ENCODE measurements around the gene BAIAP2. TPM values are rescaled to one million over a fixed set of nuclear protein-coding genes. Genes with fewer than 3 reads are reported as not detected.

Gene BAIAP2
- total RNA-seq, 1 donor from 2014 or later: 80.3 TPM

DNA sequence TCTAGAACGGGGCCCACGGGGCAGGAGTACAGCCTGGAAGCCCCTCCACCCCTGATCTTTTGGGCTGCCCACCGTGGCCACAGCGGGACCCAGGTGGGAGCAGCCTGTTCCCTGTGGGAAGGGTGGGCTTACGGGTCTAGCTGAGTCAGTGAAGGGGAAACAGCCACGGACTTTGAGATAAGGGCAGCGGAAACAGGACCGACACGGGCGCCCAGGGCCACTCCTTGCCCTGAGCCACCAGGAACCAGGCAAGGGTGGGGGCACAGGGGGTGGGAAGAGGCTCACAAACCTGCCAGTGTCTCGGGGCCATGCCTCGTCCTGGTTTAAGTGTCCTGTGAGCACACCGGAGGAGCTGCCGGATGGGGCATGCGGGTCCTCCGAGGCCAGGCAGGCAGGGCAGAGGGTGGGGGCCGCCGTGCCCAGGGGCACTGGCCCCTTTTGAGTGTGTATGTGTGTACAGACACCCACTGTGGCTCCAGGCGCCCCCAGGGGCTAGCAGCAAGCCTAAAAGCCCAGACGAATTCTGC, 82.8 kb downstream of the BAIAP2 start:
- TF ChIP-seq, protein P1, sequence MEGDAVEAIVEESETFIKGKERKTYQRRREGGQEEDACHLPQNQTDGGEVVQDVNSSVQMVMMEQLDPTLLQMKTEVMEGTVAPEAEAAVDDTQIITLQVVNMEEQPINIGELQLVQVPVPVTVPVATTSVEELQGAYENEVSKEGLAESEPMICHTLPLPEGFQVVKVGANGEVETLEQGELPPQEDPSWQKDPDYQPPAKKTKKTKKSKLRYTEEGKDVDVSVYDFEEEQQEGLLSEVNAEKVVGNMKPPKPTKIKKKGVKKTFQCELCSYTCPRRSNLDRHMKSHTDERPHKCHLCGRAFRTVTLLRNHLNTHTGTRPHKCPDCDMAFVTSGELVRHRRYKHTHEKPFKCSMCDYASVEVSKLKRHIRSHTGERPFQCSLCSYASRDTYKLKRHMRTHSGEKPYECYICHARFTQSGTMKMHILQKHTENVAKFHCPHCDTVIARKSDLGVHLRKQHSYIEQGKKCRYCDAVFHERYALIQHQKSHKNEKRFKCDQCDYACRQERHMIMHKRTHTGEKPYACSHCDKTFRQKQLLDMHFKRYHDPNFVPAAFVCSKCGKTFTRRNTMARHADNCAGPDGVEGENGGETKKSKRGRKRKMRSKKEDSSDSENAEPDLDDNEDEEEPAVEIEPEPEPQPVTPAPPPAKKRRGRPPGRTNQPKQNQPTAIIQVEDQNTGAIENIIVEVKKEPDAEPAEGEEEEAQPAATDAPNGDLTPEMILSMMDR (IDR thresholded peaks at IDR 0.05; ENCODE audit: insufficient read depth, low read length, poor library complexity, severe bottlenecking): no peak
- Histone ChIP-seq H3K4me3 (ENCODE audit: low read depth, low read length) (no peak overlapping the region), H3K36me3 (ENCODE audit: control insufficient read depth, insufficient read depth, low read length) (no peaks in the 10 kb centered on the region), H3K27me3 (ENCODE audit: control insufficient read depth, insufficient read depth, low read length) (peaks cover 33% of the 10 kb centered on the region)
- DNase-seq (ENCODE audit: low read depth): no peak

DNA sequence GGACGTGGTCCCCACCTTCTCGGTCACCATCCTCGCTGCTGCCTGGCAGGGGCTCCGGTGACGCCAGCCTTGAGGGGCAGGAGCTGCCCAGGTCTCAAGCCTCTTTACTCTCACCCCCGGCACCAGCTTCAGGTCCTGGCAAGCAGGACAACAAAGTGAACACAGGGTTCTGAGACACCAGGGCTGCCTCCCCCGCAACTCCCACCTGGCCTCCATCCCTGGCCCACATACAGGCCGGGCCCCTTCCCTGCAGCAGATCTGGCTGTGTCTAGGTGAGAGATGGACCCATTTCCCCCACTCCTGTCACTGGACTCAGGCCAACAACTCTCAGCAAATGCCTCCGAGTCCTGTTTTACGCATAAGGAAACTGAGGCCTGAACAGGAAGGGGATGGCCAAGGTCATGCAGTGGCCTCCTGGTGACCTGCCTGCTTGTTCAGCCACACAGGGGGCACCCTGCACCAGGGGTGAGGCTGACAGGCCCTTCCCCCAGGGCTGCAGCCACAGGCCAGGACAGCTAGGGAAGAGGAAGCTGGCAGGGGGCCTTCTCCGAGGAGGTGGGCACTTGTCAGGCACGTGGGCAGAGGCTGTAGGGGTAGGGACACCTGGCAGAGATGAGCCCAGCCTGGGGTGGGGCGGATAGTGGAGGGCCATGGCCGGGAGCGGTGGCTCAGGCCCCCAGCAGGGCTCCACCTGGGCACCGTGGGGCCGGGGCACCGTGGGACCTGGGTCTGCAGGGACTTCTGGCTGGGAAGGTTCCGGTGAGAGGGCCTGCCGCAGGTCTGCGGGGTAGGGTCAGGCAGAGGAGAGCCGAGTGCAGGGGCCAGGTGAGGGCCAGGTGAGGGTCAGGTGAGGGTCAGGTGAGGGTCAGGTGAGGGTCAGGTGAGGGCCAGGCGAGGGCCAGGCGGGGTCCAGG, 83.6 kb downstream of the BAIAP2 start:
- H3K4me3 ChIP-seq (ENCODE audit: low read depth, low read length): peak overlapping the region; percentile 46
- DNase-seq (ENCODE audit: low read depth): no peak
- peaks cover 35% of the 10 kb centered on the region for H3K27me3 ChIP-seq (ENCODE audit: control insufficient read depth, insufficient read depth, low read length)
- TF ChIP-seq, protein P1 (IDR thresholded peaks at IDR 0.05; ENCODE audit: insufficient read depth, low read length, poor library complexity, severe bottlenecking): no peak
- no peaks in the 10 kb centered on the region for H3K36me3 ChIP-seq (ENCODE audit: control insufficient read depth, insufficient read depth, low read length)

DNA sequence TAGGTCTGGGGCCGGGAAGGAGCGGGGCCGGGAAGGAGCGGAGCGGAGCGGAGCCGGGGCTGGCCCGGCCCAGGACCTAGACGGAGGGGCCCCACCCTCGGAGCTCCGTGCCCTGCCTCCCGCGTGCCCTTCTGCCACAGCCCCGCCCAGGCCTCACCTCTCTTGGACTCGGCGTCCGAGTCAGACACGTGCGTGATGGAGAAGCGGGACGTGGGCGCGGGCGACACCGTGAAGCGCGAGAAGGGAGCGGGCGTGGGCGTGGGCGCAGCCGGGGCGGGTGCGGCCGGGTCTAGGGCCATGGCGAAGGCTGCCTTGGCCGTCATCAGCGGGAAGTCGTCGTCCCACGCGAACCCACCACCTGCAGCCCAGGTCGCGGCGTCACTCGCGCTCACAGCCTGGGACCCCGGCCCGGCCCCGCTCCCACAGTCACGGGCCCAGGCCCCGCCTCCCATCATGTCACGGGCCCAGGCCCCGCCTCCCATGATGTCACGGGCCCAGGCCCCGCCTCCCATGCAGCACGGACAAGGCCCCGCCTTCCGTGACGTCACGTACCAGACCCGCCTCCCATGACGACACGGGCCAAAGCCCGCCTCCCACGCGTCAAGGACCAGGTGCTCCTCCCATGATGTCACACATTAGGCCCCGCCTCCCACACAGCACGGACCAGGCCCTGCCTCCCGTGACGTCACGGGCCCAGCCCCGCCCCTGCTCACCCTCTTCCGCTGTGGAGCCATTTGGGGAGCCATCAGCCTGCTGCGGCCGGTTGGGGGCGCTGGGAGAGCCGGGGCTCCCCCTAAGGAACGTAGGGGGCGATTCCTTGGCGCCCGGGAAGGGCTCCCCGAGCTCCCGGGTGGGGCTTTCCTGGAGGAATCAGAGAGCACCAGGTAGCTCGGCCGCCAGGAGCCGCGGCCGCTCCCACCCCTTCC, 84.5 kb downstream of the BAIAP2 start:
- DNase-seq (ENCODE audit: low read depth): peak; percentile 59
- Histone ChIP-seq H3K4me3 (ENCODE audit: low read depth, low read length) (peak overlapping the region; percentile 46), H3K36me3 (ENCODE audit: control insufficient read depth, insufficient read depth, low read length) (no peaks in the 10 kb centered on the region), H3K27me3 (ENCODE audit: control insufficient read depth, insufficient read depth, low read length) (peaks cover 38% of the 10 kb centered on the region)
- TF ChIP-seq, protein P1 (IDR thresholded peaks at IDR 0.05; ENCODE audit: insufficient read depth, low read length, poor library complexity, severe bottlenecking): peak; percentile 17

DNA sequence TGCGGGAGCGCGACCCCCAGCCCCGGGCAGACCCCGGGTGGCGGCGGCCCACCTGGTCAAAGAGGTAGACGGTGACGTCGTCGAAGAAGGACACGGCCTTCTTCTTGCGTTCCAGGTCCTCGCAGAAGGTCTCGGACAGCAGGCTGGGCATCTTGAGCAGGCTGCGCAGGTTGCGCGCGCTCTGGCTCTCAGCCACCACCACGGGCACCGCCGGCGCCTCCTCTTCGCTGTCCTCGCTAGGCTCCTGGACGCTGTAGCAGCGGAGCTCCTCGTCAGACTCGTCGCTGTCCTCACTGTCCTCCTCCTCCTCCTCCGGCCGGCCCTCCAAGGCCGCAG, 85.2 kb downstream of the BAIAP2 start:
- no peak overlapping the region for H3K4me3 ChIP-seq (ENCODE audit: low read depth, low read length)
- peaks cover 38% of the 10 kb centered on the region for H3K27me3 ChIP-seq (ENCODE audit: control insufficient read depth, insufficient read depth, low read length)
- TF ChIP-seq, protein P1 (IDR thresholded peaks at IDR 0.05; ENCODE audit: insufficient read depth, low read length, poor library complexity, severe bottlenecking): no peak
- DNase-seq (ENCODE audit: low read depth): no peak
- H3K36me3 ChIP-seq (ENCODE audit: control insufficient read depth, insufficient read depth, low read length): no peaks in the 10 kb centered on the region

DNA sequence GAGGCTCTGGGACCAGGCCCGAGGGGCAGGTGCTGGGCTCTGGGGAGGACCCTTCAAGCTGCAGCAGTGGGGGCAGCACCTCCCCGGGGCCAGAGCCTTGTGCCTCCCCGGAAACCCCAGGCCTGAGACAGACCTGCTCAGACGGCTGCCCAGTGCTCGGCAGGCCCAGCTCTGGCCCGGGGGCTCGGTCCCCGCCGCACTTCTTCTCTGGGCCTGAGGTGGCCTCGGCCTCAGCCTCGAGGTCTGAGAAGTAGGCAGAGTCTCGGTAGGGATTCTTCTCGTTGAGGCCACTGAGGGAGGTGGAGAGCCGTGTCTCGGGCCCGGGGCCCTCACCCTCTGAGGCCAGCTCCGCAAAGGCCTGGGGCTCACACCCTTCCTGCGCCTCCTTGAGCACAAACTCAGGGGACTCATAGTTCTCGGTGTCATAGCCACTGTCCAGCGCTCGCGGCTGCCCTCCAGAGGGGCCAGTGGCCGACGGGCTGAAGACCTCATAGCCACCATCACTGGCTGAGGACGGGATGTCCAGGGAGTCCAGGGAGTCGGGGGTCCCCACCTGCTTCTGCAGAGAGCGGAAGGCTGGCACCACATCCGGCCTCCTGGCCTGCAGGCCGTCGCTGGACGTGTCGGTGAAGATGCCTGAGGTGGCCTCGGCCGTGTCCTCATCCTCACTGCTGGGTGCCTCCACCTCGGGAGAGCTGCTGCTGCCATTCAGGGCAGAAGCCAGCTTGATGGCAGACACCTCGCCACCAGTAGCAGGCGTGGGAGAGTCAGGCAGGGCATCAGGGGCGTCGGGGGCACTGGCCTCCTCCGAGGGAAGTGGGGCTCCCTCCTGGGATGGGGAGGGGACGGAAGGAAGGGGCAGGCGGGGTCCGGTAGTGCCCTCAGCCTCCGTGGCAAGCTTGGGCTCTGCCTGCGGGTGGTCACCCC, 86.0 kb downstream of the BAIAP2 start:
- H3K4me3 ChIP-seq (ENCODE audit: low read depth, low read length): no peak overlapping the region
- H3K36me3 ChIP-seq (ENCODE audit: control insufficient read depth, insufficient read depth, low read length): no peaks in the 10 kb centered on the region
- H3K27me3 ChIP-seq (ENCODE audit: control insufficient read depth, insufficient read depth, low read length): peaks cover 40% of the 10 kb centered on the region
- no peak for DNase-seq (ENCODE audit: low read depth)
- TF ChIP-seq, protein P1 (IDR thresholded peaks at IDR 0.05; ENCODE audit: insufficient read depth, low read length, poor library complexity, severe bottlenecking): no peak
